ENCODE measurements around the gene HRH3.

- TF ChIP-seq CTCF (IDR thresholded peaks at IDR 0.05) (no peak), POLR2A (IDR thresholded peaks at IDR 0.05) (no peak)
These were observed 23.9 kb upstream of the HRH3 start for GRCh38 chr20:62243906-62244515.
